T-helper 2 cell (primary cell): ENCODE data around the gene FCHSD2.
"Not testable (repeated sequence)": the region's sequence is repeated elsewhere in the genome, so short reads cannot be mapped to it uniquely, and the experiment has no call there.

Experiments used
- DNase-seq, 5 experiments: peaks; one replicate each; pipeline versions ENCODE4 v3.0.0 to v3.0.0-alpha.2; 2012 to 2022

FCHSD2 gene

GRCh38 chr11:73147771-73148681, 5.9 kb upstream of the FCHSD2 start:
- no peak for DNase-seq

DNA sequence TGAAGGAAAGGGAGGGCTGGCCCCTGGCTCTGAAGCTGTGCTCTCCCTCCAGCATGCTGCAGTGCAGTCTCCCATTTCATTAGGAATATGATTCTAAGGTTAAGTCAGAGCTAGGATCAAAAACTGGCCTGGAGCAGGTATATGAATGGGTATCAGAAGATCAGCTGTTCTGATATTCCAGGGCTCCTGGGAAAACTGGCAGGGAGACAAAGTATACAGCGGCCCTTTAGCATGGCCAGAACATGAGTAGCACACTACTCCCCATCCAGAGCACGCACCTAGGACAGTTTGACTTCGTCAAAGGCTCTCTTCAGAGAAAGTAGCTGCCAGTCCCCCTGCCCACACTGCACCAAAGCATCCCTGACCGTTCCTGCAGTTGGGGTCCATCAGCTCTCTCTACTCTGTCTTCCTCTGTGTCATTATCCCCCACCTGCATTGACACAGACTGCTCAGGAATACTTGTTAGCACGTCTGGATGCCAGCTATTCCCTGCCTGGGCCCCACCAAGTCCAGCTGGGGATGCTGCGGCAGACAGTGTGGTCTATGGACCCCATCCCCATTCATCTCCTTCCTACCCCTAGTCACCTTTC, 4.0 kb upstream of the FCHSD2 start:
- no peak for DNase-seq

- DNase-seq: no peak
Measured at GRCh38 chr11:73143126-73143838, 1.2 kb upstream of the FCHSD2 start.

GRCh38 chr11:73141309-73142127, 600 bp downstream of the FCHSD2 start:
- DNase-seq: peak; percentile 27 to 72 (median 55)

DNA sequence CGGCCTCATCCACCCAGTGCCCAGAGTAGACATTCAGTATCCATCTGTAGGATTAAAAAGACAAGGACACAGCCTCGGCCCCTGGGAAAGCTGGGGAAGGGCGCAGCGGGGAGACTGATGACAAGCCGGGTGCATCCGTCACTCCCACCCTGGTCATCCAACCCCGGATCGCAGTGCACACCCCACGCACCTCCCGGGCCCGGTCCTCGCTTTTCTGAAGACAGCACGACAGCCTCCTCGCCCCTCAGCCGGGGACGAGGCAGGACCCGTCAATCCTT, 1.1 kb downstream of the FCHSD2 start:
- DNase-seq: peak in 1 of 5 experiments; percentile 45

- DNase-seq: peak in 1 of 5 experiments; percentile 59
Measured at GRCh38 chr11:73140213-73141030, 1.7 kb downstream of the FCHSD2 start.

DNA sequence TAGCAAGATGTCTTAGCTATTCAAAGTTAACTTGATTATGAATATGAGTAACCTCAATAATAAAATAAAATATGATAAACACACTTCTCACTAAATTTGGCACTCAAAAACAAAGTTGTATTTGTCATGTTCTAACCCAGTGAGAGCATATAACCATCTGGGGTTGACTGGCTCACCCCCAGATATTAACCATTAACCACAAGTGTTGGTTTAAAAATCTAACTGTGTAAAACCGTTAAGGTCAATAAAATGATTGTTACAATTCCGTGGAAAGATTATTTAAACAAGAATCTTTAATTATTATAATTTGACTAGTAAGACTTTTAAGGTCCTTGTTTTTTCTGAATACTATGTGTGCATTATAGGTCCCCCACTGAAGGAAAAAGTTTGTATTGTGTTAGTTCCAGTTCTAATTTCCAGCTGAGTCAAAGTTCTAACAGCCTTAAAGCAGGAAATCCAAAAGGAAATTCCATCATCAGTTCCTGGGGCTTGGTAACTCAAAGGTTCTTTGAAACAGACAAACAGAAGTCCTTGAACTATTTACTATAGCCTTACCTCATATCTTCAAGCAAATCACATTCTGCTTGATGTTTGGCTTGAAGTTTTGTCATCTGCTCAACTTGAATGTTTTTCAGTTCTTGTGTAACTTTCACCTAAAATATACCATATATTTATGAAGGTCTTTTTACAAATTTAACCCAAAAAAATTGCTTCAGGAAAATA, 2.5 kb downstream of the FCHSD2 start:
- DNase-seq: no peak

DNA sequence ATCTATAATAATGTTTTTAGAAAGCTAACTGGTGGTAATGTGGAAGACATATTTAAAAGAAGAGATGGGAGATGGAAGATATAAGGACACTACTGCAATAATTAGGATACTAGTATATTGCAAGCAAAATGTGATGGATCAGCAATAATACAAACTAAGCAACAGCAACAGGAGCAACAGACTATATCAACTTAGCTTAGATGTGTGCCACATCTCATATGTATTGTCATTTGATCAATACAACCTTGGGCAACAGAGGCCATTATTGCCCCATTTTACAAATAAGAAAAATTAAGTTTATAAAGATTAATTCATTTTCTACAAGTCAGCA, 4.2 kb downstream of the FCHSD2 start:
- no peak for DNase-seq

DNA sequence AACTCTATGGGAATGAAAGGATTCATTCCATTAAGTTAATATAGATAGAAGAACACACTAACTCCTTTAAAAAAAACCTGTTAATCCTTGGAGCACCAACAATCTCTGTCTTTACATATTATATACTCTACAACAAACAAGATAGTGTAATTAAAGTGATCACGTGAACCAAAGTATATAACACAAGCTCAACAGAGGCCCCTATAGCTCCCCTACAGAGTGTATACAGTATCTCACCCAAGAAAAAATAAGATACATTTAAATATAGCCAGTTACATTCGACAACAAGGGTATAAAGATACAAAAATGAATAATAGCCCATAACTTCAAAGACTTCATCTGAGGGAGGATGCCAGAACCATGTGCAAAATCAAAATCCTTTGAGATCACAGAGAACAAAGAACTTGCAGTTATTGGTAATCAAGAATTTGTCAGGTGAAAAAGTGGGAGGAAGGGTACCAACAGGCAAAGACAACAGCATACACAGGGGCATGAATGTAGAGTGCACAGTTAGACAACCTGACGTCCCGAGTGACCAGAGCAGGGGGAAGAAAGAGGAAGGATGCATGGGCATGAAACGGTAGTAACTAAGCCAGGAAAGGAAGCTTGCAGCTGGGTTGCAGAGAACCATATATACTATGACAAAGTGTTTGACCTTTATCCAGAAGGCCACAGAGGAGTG, 4.7 kb downstream of the FCHSD2 start:
- no peak for DNase-seq

DNA sequence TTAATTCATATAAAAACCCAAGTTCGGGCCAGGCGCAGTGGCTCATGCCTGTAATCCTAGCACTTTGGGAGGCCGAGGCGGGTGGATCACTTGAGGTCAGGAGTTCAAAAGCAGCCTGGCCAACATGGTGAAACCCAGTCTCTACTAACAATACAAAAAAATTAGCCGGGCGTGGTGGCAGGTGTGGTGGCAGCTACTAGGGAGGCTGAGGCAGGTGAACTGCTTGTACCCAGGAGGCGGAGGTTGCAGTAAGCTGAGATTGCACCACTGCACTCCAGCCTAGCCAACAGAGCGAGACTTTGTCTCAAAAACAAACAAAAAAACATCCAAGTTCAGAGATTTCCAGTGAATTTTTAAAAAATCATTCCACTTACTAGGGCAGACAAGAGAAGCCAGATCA, 5.4 kb downstream of the FCHSD2 start:
- not testable (repeated sequence) for DNase-seq

- DNase-seq: no peak
Measured at GRCh38 chr11:73135346-73136284, 6.5 kb downstream of the FCHSD2 start.

GRCh38 chr11:73132349-73132748, 9.8 kb downstream of the FCHSD2 start:
- not testable (repeated sequence) for DNase-seq

GRCh38 chr11:73130181-73130580, 11.9 kb downstream of the FCHSD2 start:
- DNase-seq: no peak

- no peak for DNase-seq
Measured at GRCh38 chr11:73129198-73129597, 12.9 kb downstream of the FCHSD2 start.

DNA sequence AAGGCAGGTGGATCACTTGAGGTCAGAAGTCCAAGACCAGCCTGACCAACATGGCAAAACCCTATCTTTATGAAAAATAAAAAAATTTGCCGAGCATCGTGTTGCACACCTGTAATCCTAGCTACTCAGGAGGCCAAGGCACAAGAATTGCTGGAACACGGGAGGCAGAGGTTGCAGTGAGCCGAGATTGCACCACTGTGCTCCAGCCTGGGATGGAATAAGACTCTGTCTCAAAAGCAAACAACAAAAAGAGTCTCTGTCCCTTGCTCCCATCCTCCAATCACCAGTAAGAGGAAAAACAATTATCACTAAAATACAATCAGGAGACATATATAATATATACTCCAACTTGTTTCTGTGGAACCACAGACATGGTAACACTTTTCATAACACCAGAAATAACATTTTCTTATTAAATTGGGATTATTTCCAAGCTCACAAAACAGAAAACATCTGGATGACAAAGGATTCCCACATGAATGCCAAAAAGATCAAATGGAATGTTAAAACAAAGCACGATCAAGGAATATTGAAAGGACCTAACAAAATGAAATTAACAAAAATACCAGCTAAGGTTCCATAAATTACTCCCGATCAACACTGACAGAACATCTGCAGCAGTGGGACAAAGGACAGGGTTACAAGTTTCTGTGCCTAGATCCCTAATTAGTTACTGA, 15.2 kb downstream of the FCHSD2 start:
- no peak for DNase-seq

DNA sequence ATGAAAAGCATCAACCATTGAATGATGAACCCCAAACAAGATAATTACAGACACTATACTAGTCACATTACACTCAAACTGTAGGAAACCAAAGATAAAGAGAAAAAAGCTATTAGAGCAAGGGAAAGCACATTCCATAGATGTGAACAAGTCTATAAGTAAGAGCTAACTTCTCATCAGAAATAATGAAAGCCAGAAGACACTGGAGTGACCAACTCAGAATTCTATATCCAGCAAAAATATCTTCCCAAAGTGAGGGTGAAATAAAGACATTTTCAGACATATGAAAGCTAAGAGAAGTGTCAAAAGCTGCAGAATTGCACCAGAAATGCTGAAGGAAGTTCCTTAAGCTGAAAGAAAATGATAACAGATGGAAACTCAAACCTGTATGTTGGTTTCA, 17.3 kb downstream of the FCHSD2 start:
- DNase-seq: no peak

DNA sequence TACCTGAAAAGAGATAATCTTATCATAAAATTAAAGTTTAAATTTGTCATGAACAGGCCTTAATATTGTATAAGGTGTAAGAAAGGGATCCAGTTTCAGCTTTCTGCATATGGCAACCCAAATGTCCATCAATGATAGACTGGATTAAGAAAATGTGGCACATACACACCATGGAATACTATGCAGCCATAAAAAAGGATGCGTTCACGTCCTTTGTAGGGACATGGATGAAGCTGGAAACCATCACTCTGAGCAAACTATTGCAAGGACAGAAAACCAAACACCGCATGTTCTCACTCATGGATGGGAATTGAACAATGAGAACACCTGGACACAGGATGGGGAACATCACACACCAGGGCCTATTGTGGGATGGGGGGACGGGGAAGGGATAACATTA, 18.2 kb downstream of the FCHSD2 start:
- DNase-seq: not testable (repeated sequence)

DNA sequence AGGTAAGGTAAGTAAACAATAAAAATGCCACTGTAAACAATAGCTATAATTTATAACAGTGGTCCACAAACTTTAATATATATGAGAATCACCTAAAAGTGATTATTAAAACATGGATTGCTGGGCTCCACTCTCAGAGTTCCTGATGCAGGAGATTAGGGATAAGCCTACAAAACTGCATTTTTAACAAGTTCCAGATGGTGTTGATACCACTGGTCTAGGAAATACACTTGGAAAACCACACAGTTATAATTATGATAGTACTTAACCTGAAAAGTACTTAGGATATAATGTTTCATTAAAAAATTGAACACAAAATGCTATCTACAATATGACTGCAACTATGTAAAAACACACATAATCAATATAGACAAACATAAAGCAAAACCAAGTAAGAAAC, 20.4 kb downstream of the FCHSD2 start:
- DNase-seq: no peak

DNA sequence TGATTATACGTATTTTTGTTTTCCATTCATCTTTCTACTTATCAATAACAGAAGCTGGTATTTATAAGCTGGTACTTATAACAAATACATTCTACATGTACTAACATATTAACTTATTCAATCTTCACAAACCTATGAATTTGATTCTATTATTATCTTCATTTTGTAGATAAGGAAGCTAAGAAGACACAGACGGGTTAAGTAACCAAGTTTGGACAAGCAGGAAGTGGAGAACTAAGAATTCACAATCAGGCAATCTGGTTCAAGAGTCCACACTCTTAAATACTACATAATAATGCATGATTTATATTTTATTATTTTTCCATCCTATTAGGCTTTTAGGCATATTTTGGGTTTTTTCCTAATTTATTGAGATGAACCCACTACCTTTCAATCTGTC, 25.0 kb downstream of the FCHSD2 start:
- no peak for DNase-seq
